ENCODE data around the gene ANXA9.

GRCh38 chr1:151011154-151011850, 29.2 kb downstream of the ANXA9 start:
- TF ChIP-seq CTCF (conservative IDR thresholded peaks at IDR 0.05; ENCODE audit: low read depth, low read length) (no peak), EZH2 (IDR thresholded peaks at IDR 0.05; ENCODE audit: borderline replicate concordance, low read depth, low read length, poor library complexity, severe bottlenecking) (no peak)

Measured in A673 (cell line).